KMS-11 (cell line): ENCODE measurements around the gene COMP.
A peak's percentile ranks its signal among the peaks of the same experiment; 100 is the strongest.

Source experiments
- H2AFZ ChIP-seq: fragments of 200-600 bp; sonication (generic); 2 replicates; pipeline ENCODE4 v1.6.1; 2016; ENCODE audit warnings: antibody characterized with exemption, mixed run types, low read depth
- H3K27ac ChIP-seq: fragments of 200-600 bp; sonication (generic); 2 replicates; pipeline ENCODE4 v1.6.1; 2016; ENCODE audit warnings: mild to moderate bottlenecking, mixed run types
- H3K27me3 ChIP-seq: fragments of 200-600 bp; sonication (generic); 2 replicates; pipeline ENCODE4 v1.6.1; 2017; ENCODE audit warnings: mild to moderate bottlenecking, low read depth, mixed run types, moderate library complexity; ENCODE audit not compliant: insufficient read depth
- H3K36me3 ChIP-seq: fragments of 200-600 bp; sonication (generic); 2 replicates; pipeline ENCODE4 v1.6.1; 2017; ENCODE audit warnings: mild to moderate bottlenecking, mixed run types; ENCODE audit not compliant: insufficient read depth
- H3K4me1 ChIP-seq: fragments of 200-600 bp; sonication (generic); 2 replicates; pipeline ENCODE4 v1.6.1; 2016; ENCODE audit warnings: mild to moderate bottlenecking, low read depth, mixed run types; ENCODE audit not compliant: poor library complexity, severe bottlenecking
- H3K4me2 ChIP-seq: fragments of 200-600 bp; sonication (generic); 2 replicates; pipeline ENCODE4 v1.7.0; 2016; ENCODE audit warnings: mild to moderate bottlenecking, mixed run types
- H3K4me3 ChIP-seq: fragments of 200-600 bp; sonication (generic); IDR thresholded peaks from 2 replicates; pipeline ENCODE4 v1.6.1; 2017; ENCODE audit warnings: low read depth, low read length, mixed read lengths; ENCODE audit not compliant: insufficient read depth
- H3K79me2 ChIP-seq: fragments of 200-600 bp; sonication (generic); 2 replicates; pipeline ENCODE4 v1.6.1; 2016; ENCODE audit warnings: low read depth, mixed run types; ENCODE audit not compliant: insufficient read depth
- H3K9ac ChIP-seq: fragments of 200-600 bp; sonication (generic); 2 replicates; pipeline ENCODE4 v1.6.1; 2016; ENCODE audit warnings: mild to moderate bottlenecking, mixed run types
- H4K20me1 ChIP-seq: fragments of 200-600 bp; sonication (generic); 2 replicates; pipeline ENCODE4 v1.6.1; 2016; ENCODE audit warnings: mild to moderate bottlenecking, mixed run types; ENCODE audit not compliant: insufficient read depth
- CTCF ChIP-seq: fragments of 200-600 bp; sonication (generic); conservative IDR thresholded peaks from 2 replicates; pipeline ENCODE4 v1.6.1; 2017; ENCODE audit warnings: low read depth, mild to moderate bottlenecking, antibody characterized with exemption, low read length, moderate library complexity, mixed read lengths

The COMP gene

DNA sequence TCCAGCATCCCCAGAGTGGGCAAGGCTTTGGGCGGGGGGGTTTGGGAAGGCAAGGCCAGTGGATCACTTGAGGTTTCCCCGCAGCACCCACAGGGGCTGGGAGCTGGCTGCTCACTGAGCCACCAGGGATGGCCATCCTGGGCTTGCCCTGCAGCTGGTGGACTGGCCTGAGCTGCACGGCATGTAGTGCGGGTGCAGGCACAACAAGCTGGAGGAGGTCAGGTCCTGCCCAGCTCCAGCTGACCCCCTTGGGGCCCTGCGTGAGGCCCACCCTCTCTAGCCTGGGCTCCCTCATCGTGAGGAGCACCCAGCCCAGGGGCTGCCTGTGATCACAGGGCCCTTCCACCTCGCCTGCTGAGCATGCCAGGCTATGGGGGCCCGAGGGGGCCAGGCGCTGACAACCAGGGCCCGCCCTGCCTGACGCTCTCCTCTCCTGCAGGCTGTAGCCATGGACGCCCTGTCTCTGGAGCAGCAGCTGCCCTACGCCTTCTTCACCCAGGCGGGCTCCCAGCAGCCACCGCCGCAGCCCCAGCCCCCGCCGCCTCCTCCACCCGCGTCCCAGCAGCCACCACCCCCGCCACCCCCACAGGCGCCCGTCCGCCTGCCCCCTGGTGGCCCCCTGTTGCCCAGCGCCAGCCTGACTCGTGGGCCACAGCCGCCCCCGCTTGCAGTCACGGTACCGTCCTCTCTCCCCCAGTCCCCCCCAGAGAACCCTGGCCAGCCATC, 22.9 kb downstream of the COMP start:
- no peak overlapping the region for H3K4me3 ChIP-seq
- H2AFZ ChIP-seq, result no peak overlapping the region

GRCh38 chr19:18765224-18765623, 25.9 kb downstream of the COMP start:
- Histone ChIP-seq H3K4me2 (peak overlapping the region; percentile 30; the same call in 1 of the 2 replicates), H3K4me1 (peaks cover 16% of the 10 kb centered on the region), H3K36me3 (no peaks in the 10 kb centered on the region)

More for the DNA sequence above, 22.9 kb downstream of the COMP start:
- H3K9ac ChIP-seq, result no peak overlapping the region
- H4K20me1 ChIP-seq, result no peaks in the 10 kb centered on the region
- no peak overlapping the region for H3K4me2 ChIP-seq
- no peak overlapping the region for H3K27ac ChIP-seq
- H3K27me3 ChIP-seq, result no peaks in the 10 kb centered on the region
- H3K79me2 ChIP-seq, result no peaks in the 10 kb centered on the region
- H3K36me3 ChIP-seq, result no peaks in the 10 kb centered on the region
- peaks cover 16% of the 10 kb centered on the region for H3K4me1 ChIP-seq
- TF ChIP-seq CTCF, result no peak

DNA sequence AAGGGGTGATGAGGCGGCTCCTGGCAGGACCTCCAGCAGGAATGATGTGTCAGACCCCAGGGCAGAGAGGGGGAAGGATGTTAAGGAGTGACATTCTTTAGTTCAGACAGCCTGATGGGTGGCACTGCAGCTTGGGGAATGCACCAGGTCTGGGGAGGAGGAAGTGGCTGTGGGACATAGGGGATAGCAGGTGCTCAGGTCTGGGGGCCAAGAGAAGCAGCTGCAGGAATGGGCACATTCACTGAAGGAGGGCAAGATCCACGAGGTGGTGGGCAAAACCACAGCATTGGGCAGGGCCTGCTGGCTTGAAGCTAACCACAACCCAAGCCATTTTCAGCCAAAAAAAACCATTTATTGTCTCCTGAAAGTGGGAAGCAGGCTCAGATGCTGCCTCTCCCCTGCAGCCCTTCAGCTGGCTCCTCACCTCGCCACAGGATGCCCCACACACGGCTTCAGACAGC, 26.5 kb downstream of the COMP start:
- Histone ChIP-seq H3K9ac (no peak overlapping the region), H3K27me3 (no peaks in the 10 kb centered on the region)

More at GRCh38 chr19:18765224-18765623, 25.9 kb downstream of the COMP start:
- H3K4me3 ChIP-seq, result no peak overlapping the region
- no peak overlapping the region for H3K27ac ChIP-seq
- no peaks in the 10 kb centered on the region for H3K27me3 ChIP-seq
- no peaks in the 10 kb centered on the region for H4K20me1 ChIP-seq
- H3K79me2 ChIP-seq, result no peaks in the 10 kb centered on the region
- no peak overlapping the region for H3K9ac ChIP-seq
- H2AFZ ChIP-seq, result no peak overlapping the region
- no peak for TF ChIP-seq CTCF

More for the DNA sequence above, 26.5 kb downstream of the COMP start:
- no peaks in the 10 kb centered on the region for H3K36me3 ChIP-seq
- H4K20me1 ChIP-seq, result no peaks in the 10 kb centered on the region
- H3K4me2 ChIP-seq, result peak overlapping the region; percentile 30; the same call in 1 of the 2 replicates
- no peak overlapping the region for H3K4me3 ChIP-seq
- peaks cover 16% of the 10 kb centered on the region for H3K4me1 ChIP-seq
- no peaks in the 10 kb centered on the region for H3K79me2 ChIP-seq
- TF ChIP-seq CTCF, result no peak
- H2AFZ ChIP-seq, result no peak overlapping the region
- no peak overlapping the region for H3K27ac ChIP-seq
